Left renal cortex interstitium (tissue), 4 donors: ENCODE measurements around the gene CEP41. TPM values are rescaled to one million over a fixed set of nuclear protein-coding genes. Genes with fewer than 3 reads are reported as not detected.

Experiments
- DNase-seq, 4 donors: peaks; one replicate each; pipeline ENCODE4 v3.0.0-alpha.2; 2013; ENCODE audit warnings: low read depth in 4 of 4, low spot score in 2 of 4, missing footprints in 1 of 4
- polyA plus RNA-seq, 4 donors: library from polyadenylated mRNA; unstranded; fragments of 120-200 nt; gene quantifications; one replicate each; pipeline ENCODE4 v1.2.1, GENCODE V29; 2013; ENCODE audit not compliant: insufficient read length in 4 of 4

The CEP41 gene
- polyA plus RNA-seq, 4 donors: 26.7 to 31.6 (median 28.4) TPM

DNA sequence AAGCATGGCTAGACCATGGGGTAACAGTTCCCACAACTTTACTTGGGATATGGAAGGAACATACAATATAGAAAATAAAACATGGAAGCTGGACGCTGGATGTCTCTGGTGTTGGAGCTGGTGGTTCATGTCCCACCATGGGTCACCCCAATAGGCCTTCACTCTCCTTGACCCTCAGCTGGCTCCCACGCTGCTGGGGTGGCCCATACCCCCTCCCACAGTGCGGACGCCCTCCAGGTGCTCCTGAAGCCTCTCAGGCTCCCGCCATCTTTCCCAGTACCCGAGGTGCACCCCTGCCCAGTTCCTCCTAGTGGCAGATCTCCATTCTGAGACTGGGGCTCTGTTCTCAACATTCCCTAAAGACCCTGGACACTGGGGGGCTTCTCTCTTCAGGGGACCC lies 66.3 kb downstream of the CEP41 start:
- no peak for DNase-seq

DNA sequence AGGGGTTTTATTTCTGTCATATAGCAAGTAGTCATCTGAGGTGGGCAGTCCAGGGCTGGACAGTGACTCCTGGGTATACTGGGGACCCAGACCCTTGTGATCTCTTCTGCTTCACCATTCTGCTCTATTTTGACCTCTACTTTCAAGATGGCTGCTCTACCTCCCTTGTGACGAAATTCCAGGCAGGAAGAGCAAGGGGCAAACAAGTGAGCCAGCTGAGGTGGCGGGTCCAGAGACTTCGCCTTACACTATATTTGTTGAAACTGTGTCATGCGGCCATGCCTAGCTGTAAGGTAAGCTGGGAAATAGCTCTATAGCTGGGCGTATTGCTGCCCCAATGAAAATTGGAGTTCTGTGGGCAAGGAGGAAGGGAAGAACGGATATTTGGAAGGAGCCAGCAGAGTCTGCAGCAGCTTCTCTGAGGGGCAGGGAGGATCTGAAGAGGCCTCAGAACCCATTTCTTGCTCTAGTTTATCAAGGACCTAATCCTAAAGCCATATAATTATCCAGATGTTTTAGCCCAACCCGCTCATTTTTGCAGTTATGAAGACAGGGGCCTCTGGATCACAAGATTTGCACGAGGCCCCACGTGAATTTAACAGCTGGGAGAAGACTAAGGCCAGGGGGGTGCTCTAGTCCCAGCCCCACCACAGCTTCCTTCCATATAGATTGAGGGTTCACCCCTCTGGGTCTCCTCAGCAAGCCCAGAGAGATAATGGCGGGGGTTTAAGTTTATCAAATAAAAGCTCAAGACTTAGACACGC lies 68.2 kb downstream of the CEP41 start:
- DNase-seq: no peak

DNA sequence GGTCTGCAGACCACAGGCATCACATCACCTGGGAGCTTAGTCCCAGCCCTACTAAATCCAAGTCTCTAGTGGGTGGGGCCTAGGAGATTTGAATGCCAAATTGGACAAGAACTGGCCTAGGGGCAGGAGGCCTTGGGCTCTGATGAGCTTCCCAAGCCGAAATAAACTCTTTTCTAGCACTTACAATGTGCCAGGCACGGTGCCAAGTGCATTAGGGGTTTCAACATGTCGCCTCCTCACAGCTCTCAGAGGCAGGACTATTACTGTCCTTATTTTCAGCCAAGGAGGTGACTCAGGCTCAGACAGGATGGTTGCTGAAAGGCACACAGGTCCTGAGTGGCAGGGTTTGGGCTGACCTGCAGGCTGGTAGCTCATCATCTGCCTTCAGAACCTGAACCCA lies 69.8 kb downstream of the CEP41 start:
- DNase-seq: no peak

DNA sequence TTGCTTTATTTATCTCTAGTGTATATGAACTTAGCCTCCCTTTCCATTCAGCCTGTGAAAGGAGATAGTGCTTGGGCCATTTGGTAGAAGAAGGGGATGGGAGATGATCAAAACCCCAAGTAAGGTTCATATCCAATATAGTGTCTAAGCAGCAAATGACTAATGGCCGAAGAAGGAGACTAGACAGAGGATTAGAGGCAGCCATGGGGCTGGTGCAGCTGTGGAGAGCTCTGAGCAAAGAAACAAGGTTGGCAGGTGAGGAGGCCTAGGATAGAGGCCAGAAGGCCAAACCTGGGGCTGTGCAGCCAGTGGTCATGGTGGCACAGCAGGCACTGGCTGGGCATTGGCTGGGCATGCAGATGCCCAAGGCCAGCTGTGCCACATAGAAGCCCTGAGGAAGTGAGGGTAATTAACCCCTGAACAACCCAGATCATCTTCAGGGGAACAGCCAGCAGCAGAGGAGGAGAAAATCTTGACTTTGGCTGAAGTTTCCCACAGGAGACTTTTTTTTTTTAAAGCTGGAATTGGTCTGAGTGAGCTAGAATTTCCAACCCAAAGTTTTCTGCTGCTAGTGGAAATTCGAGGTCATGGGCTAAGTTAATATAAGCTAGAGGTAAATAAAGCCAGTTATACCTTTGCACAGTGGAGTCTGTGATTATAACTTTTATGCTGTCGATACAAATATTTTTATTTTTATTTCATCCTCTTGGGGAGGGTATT lies 70.8 kb downstream of the CEP41 start:
- no peak for DNase-seq

DNA sequence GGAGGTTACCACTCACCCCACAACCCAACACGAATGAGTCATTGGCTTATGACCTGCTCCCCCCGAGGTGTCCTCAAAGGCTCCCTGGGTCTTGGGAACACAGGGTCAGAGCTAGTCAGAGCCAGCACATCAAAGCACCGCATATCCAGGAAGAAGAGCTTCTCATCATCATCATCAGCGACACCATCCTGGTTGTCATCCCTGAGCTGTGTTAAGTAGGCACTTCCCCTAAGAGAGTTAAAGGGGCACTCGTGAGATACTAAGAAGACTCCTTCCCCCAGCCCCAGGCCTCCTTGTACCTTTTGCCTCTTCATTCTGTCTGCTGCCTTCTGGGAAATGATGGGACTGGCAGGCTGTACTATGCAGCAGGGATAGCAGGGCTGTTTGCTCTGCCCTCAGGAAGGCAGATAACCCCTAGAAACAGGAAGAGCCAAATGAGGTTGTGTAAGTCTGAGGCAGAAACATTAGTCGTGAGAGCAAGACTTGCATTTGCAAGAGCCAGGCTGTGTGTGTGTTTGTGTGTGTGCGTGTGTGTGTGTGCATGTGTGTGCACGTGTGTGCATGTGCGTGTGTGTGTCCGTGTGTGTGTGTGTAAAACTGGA lies 71.6 kb downstream of the CEP41 start:
- DNase-seq: no peak

DNA sequence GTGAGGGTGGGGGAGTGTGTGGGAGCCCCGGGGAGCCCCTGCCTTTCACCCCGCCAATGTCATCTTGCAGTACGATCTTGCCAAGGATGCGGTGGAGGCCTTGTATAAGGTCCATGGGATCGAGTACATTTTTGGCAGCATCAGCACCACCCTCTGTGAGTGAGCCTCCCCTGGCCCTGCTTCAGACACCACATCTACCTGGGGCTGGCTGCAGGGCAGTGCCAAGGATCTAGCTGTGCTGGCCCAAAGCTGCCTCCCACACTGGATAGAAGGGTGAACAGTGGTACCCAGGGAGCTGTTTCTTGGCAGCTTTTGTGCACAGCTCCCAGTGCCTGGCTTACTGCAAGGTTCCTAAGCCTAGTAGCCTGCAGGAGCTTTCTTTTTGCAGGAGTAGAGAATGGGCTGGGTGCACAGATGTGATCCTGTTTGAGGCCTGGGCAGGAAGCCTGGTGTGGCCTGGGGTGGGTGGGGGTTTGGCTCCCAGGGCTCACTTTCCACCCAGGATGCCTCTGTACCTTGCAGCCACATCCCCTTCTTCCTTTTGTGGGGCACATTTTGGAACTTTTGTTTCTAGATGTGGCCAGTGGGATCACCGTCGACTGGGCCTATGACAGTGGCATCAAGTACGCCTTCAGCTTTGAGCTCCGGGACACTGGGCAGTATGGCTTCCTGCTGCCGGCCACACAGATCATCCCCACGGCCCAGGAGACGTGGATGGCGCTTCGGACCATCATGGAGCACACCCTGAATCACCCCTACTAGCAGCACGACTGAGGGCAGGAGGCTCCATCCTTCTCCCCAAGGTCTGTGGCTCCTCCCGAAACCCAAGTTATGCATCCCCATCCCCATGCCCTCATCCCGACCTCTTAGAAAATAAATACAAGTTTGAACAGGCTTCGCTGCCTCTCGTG lies 72.7 kb downstream of the CEP41 start:
- no peak for DNase-seq

DNA sequence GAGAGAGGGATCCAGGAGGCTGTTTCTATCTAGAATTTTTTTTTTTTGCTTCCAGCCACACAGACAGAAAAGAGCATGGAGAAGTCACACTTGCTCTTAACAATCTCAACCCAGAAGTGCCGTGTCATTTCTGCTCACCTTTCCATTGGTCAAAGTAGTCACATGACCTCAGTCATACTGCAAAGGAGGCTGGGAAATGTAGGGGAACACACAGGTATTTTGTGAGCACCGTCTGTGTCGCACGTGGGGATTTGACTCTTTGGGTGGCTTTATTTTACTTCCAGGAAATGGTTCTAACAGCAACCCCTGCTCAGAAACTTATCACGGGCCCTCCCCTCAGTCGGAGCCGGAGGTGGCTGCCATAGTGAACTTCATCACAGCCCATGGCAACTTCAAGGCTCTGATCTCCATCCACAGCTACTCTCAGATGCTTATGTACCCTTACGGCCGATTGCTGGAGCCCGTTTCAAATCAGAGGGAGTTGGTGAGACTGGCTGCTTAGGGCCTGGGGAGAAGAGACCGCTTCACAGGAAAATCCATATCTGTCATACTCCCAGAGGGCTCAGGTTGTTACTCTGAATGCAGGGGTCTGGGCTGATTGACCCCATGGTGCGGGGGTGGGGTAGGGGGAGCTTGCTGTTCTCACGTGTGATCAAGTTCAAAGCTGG lies 73.6 kb downstream of the CEP41 start:
- no peak for DNase-seq

DNA sequence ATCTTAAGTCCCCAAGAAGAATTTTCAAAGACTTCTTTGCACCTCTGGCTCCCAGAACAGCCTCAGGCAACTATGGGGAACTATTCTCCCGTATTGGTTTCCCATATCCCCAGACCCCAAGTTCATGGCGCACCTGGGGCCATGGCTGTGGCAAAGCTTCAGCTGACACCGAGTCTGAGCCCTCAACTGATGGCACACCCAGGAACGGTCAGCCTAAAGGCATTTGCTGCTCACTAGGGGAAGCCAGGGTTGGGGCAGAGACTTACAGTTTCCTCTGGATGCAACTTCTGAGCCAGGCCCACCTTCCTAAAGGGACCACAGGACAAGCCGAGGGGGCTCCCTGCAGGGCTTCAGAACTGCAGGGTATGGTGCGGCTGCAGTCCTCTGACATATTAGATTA lies 74.3 kb downstream of the CEP41 start:
- no peak for DNase-seq

DNA sequence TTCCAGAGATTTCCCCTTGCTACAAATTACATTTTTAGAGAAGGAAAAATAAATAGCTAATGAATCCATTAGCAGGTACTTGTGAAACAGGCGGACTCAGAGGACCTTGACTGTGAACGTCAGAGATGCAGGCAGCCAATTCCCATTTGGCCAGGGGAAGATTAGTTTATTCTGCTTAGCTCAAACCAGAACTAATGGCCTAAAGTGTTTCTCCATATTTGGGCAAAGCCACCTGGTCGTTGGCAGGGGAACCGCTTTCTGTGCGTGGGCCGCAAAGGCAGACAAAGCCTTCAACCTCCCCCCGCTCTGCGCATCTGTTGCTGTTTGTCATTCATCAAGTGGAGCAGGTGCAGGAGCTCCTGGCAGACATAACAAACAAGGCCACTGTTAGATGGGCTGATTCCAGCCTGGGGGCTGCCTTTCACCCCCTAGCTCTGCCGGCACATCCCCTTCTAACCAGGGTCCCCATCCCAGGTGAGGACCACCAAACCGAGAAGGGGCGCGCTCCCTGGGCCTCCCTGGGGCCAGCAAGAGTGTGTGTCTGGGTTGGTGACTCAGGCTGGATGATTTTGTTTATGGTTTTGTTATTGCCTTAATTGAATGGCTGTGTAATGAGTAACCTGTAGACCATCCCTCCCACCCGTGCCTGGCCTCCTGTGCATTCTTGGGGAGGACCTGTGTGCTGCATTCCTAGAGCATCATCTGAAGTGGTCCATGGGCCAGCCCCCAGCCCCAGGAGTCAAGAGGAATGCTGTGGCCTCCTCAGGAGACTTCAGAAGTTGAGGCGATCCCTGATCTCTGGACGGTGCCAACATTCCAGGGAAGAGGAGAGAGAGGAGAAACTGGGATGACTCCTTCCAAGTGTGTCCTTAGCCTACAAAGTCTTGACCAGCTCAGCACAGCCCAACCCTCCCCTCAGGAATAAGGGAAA lies 75.0 kb downstream of the CEP41 start:
- no peak for DNase-seq

DNA sequence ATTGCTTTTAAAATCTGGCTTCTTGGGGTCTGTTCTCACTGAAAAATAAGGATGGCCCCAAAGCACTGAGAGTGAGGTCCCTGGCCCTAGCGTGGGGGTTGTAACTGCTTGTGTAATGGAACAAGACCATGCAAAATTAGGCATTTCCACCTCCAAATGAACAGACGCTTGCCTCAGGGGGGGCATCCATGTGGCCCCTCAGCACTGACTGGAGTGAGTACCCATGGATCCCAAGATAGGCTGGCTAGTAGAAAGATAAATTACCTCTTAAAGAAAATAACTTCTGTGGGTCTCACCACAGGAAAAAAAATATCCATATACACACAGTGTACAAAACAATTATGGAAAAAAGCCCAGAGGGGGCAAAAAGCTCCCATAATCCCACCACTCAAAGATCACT lies 75.7 kb downstream of the CEP41 start:
- no peak for DNase-seq

DNA sequence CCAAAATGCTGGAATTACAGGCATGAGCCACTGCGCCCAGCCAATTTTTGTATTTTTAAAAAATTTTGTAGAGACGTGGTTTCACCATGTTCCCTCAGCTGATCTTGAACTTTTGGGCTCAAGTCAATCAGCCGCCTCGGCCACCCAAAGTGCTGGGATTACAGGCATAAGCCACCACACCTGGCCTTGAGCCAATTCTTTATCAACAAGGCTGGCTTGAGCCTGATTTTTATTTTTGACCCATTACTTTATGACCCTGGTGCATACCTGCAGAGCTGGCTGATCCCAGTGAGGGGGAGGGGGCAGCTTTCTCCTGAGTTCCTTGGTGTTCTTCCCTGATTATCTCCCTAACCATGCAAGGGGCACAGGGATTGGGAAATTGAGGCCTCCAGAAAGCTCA lies 76.4 kb downstream of the CEP41 start:
- DNase-seq: no peak

DNA sequence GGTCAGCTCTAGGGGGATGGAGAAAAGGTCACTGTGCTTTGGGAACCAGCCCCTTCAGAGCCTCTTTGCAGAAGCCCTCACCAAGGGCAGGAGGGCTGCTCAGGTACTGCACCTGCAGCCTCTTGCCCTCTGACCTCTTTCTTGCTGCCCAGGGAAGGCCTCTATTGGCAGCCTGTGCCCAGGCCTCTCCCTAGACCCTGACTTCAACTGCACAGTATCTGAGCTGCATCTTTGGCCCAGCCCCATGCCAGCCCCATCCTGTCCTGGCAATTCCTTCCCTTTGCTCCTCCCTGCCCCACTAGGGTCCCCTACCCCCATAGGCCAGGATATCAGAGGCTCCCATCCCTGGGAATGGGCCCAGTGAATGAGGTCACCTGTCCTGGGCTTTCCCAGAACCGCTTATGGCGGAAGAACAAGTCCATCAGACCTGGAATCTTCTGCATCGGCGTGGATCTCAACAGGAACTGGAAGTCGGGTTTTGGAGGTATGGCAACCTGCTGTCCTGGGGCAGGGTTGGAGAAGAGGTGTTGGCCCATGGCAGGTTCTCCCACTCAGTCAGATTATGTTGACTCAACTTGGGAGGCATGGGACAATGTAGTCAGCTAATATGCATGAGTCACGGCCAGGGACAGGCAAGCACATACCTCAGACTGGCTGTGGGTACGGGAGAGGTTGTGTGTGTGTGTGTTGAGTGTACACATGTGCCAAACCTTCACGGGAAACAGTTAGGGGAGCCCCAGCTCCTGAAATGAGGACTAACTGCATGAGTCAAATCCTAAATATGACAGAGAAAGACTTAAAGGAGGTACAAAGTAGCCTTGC lies 77.6 kb downstream of the CEP41 start:
- DNase-seq: no peak

DNA sequence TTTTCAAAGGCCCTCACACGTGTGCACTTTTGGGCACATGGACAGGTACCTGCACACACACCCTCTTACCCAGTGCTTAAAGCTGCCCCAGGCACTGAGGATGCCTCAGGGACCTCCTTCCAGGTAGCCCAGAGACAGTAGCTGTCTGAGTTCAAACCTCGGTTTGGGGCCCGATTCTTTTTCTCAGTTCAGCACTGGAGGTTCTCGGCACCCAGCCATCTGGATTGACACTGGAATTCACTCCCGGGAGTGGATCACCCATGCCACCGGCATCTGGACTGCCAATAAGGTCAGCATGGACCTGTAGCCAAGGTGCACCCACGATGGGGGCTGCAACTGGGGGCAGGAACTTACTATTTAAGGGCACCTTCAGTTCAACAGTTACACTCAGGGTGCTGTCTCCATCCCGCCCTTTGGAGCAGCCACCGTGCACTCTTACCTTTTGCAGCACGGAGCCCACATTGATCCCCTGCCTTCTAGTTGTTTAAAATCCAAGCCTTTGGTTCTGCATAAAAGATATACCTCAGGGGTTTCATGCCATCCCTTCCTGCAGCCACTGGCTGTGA lies 78.5 kb downstream of the CEP41 start:
- no peak for DNase-seq

DNA sequence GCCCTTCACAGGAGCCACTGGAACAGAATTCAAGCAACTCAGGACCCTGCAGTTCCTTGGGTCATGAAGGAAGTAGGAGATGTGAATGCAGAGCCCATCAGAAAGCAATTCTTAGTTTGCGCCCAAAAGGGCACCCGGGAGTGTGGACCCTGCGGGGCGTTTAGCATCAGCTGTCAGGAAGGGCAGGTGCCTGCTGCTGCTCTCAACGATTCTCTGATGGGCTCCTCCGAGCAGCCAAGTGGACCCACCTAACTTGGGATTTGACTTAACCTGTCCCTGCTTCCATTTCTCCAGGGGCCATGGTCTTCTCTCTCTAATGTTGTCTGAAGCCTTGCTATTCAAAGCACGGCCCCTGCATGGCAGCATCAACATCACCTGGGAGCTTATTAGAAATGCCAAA lies 79.1 kb downstream of the CEP41 start:
- DNase-seq: no peak

DNA sequence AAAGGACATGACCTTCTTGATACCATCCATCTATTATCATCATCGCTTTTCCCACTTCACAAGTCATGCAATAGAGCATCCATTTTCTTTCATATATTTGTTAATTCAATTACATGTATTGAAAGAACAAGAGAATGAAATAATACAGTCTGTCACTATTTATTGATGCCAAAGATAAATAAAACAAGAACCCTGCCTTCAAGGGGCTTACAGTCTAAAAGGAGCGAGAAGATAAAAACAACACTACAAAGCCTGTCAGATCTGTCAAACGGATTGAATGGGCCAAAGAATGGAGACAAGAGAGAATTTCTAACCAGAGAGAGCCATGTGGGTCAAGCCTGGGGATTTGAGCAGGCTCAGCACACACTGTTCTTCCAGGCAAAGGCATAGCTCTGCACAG lies 80.3 kb downstream of the CEP41 start:
- DNase-seq: no peak

DNA sequence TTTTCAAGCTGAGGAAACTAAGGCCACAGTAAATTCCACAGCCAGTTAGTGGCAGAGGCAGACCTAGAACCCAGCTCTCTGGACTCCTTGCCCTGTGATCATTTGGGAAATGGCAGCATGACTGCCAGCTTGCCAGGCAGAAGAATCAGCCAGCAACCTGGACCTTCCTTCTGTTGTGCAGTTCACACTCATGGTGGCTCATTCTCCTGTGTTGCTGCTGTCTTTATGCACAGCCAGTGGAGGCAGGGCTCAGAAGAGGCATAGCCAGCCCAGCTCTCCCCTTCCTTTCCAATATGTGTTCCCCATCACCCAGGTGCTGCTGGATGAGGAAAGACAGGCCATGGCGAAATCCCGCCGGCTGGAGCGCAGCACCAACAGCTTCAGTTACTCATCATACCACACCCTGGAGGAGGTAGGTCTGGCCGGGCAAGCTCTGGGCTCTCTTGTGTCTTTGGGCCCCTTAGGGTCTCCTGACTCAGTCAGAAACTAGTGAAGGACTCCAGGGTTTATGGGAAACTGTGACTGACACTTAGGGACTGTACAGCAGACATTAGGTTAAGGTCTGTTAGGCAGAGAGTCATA lies 81.4 kb downstream of the CEP41 start:
- no peak for DNase-seq

DNA sequence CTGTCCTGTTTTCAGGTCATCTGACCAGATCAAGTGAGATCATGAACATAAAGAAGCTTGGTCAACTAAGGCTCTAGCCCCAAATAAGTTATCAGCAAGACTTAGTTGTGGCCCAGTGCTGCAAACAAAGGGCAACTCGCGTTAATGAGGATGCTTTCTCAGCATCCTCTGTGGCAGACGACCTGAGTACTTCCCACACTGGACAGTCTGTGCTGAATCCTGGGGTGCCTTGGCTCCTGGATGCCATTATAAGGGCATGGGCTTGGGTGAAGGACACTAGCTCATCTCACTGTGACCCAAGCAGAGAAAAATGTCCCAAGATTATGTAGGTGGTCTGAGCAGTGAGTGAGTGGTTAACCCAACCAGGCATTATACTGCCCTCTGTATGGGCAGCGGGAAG lies 82.3 kb downstream of the CEP41 start:
- DNase-seq: no peak
